HCT116 (cell line): ENCODE measurements around the gene ZNF576. TPM values are rescaled to one million over a fixed set of nuclear protein-coding genes. Genes with fewer than 3 reads are reported as not detected.

Experiments
- ATAC-seq: fragments of 200-7000 bp; cut with Tn5 transposase; 2 replicates; pipeline ENCODE4 v1.9.1; 2020; ENCODE audit warnings: mild to moderate bottlenecking, moderate library complexity
- BruUV-seq: library from RNA; stranded (reverse); fragments of 400-500 nt; replicated peaks from 2 replicates; lab custom pipeline; 2021; lab: Mats Ljungman, UMichigan
- CTCF ChIA-PET: fragments of 300-600 bp; sonication (Branson Sonifier 250); formaldehyde crosslinking; loops from one replicate; lab custom pipeline; 2021; ENCODE audit warnings: antibody characterized with exemption; lab: Charles Lee
- POLR2A ChIA-PET: fragments of 300-600, 350-600 bp; sonication (Branson Sonifier 250); formaldehyde crosslinking; loops from one replicate; lab custom pipeline; 2021; ENCODE audit warnings: antibody characterized with exemption; lab: Charles Lee
- RAD21 ChIA-PET, 2 experiments: fragments of 300-600 bp; sonication (Branson Sonifier 250); formaldehyde crosslinking; loops; one replicate each; lab custom pipeline; 2023; ENCODE audit warnings: low total read pairs in 2 of 2; ENCODE audit not compliant: uncharacterized antibody in 2 of 2, unreplicated experiment in 2 of 2, low non-redundant PET in 1 of 2; lab: Charles Lee
- DNase-seq: peaks from one replicate; pipeline ENCODE4 v3.0.0-alpha.2; 2010; ENCODE audit warnings: low read depth, low spot score
- H2AFZ ChIP-seq: fragments of 200-600 bp; shearing (Covaris generic), sonication (generic); 2 replicates; pipeline ENCODE4 v1.6.1; 2017; ENCODE audit warnings: low read depth, mixed run types, mixed read lengths, antibody characterized with exemption, low read length; ENCODE audit not compliant: poor library complexity, severe bottlenecking
- H3K27ac ChIP-seq: 2 replicates; pipeline ENCODE4 v1.5.1; 2012; ENCODE audit warnings: low read depth, low read length
- H3K27me3 ChIP-seq: fragments of 200-600 bp; sonication (generic); 2 replicates; pipeline ENCODE4 v1.6.1; 2016; ENCODE audit warnings: mixed run types, low read length, mixed read lengths; ENCODE audit not compliant: insufficient read depth
- H3K36me3 ChIP-seq, 2 experiments: fragments of 200-500 bp in 1 of 2; fragments of 200-600 bp in 1 of 2; sonication (Bioruptor generic) in 1 of 2; sonication (generic) in 1 of 2; 2 replicates each; pipeline versions ENCODE4 v1.5.1 to v1.6.1; 2014 to 2016; ENCODE audit warnings: low read length in 2 of 2, inconsistent platforms in 1 of 2, mixed read lengths in 1 of 2, mixed run types in 1 of 2; ENCODE audit not compliant: insufficient read depth in 2 of 2, control insufficient read depth in 1 of 2
- H3K4me1 ChIP-seq, 2 experiments: fragments of 200-600 bp in 1 of 2; sonication (generic) in 1 of 2; 2 replicates each; pipeline versions ENCODE4 v1.5.1 to v1.6.1; 2012 to 2017; ENCODE audit warnings: low read length in 2 of 2, inconsistent platforms in 1 of 2, mild to moderate bottlenecking in 1 of 2, mixed read lengths in 1 of 2, mixed run types in 1 of 2, moderate library complexity in 1 of 2; ENCODE audit not compliant: insufficient read depth in 2 of 2, control insufficient read depth in 1 of 2
- H3K4me2 ChIP-seq: fragments of 200-600 bp; sonication (generic); 2 replicates; pipeline ENCODE4 v1.6.1; 2017; ENCODE audit warnings: mixed run types, low read length, mixed read lengths
- H3K4me3 ChIP-seq, 2 experiments: fragments of 200-600 bp in 1 of 2; sonication (generic) in 1 of 2; replicated peaks in 1 of 2; 2 replicates each; pipeline ENCODE4 v1.5.1; 2011 to 2016; ENCODE audit warnings: low read length in 2 of 2, control low read depth in 1 of 2, low read depth in 1 of 2, mild to moderate bottlenecking in 1 of 2, mixed read lengths in 1 of 2, mixed run types in 1 of 2
- H3K79me2 ChIP-seq: fragments of 200-600 bp; sonication (generic); 2 replicates; pipeline ENCODE4 v1.6.1; 2017; ENCODE audit warnings: mild to moderate bottlenecking, mixed run types, low read length, moderate library complexity, mixed read lengths; ENCODE audit not compliant: insufficient read depth
- H3K9ac ChIP-seq: fragments of 200-600 bp; sonication (generic); 2 replicates; pipeline ENCODE4 v1.6.1; 2016; ENCODE audit warnings: low read length, mixed read lengths
- H3K9me2 ChIP-seq: fragments of 200-600 bp; sonication (generic), shearing (Covaris generic); 2 replicates; pipeline ENCODE4 v1.6.1; 2017; ENCODE audit warnings: mixed run types, mild to moderate bottlenecking, moderate library complexity; ENCODE audit not compliant: insufficient read depth
- H3K9me3 ChIP-seq, 2 experiments: fragments of 200-500 bp in 1 of 2; fragments of 200-600 bp in 1 of 2; sonication (Bioruptor generic) in 1 of 2; sonication (generic) in 1 of 2; 2 replicates each; pipeline ENCODE4 v1.6.1; 2014 to 2017; ENCODE audit warnings: low read length in 2 of 2, mixed read lengths in 2 of 2, inconsistent platforms in 1 of 2, low read depth in 1 of 2, mild to moderate bottlenecking in 1 of 2, mixed run types in 1 of 2, moderate library complexity in 1 of 2; ENCODE audit not compliant: control insufficient read depth in 1 of 2, insufficient read depth in 1 of 2
- H4K20me1 ChIP-seq: fragments of 200-600 bp; sonication (generic), shearing (Covaris generic); 2 replicates; pipeline ENCODE4 v1.6.1; 2017; ENCODE audit warnings: mixed run types, mild to moderate bottlenecking, moderate library complexity; ENCODE audit not compliant: insufficient read depth
- ATF3 ChIP-seq: IDR thresholded peaks from 2 replicates; pipeline ENCODE4 v1.6.1; 2012
- CTCF ChIP-seq, 3 experiments: fragments of 200-600 bp in 1 of 3; sonication (generic) in 1 of 3; IDR thresholded peaks in 2 of 3; conservative IDR thresholded peaks in 1 of 3; 2 replicates each; pipeline ENCODE4 v1.5.1; 2012 to 2017; ENCODE audit warnings: low read depth in 2 of 3, low read length in 2 of 3, antibody characterized with exemption in 1 of 3, borderline replicate concordance in 1 of 3, control low read depth in 1 of 3, mild to moderate bottlenecking in 1 of 3, mixed read lengths in 1 of 3, mixed run types in 1 of 3, moderate library complexity in 1 of 3; ENCODE audit not compliant: insufficient read depth in 1 of 3
- EZH2phosphoT487 ChIP-seq: fragments of 200-600 bp; IDR thresholded peaks from 2 replicates; pipeline ENCODE4 v1.6.1; 2018; ENCODE audit warnings: antibody characterized with exemption, borderline replicate concordance
- POLR2AphosphoS5 ChIP-seq: IDR thresholded peaks from 2 replicates; pipeline ENCODE4 v1.6.1; 2011; ENCODE audit warnings: mild to moderate bottlenecking, low read depth, low read length, moderate library complexity
- RAD21 ChIP-seq: IDR thresholded peaks from 2 replicates; pipeline ENCODE4 v1.6.1; 2012; ENCODE audit warnings: low read depth, mild to moderate bottlenecking
- REST ChIP-seq: IDR thresholded peaks from 2 replicates; pipeline ENCODE4 v1.6.1; 2012; ENCODE audit warnings: low read depth
- SP1 ChIP-seq: IDR thresholded peaks from 2 replicates; pipeline ENCODE4 v1.6.1; 2012; ENCODE audit warnings: low read depth
- TCF7L2 ChIP-seq: IDR thresholded peaks from 2 replicates; pipeline ENCODE4 v1.7.0; 2011; ENCODE audit warnings: borderline replicate concordance, inconsistent platforms; ENCODE audit not compliant: insufficient read depth, insufficient read length; ENCODE audit errors: extremely low read depth
- YY1 ChIP-seq: IDR thresholded peaks from 2 replicates; pipeline ENCODE4 v1.6.1; 2011; ENCODE audit warnings: low read length, low read depth, moderate library complexity, mild to moderate bottlenecking; ENCODE audit not compliant: insufficient replicate concordance; ENCODE audit errors: extremely low read depth
- ZBTB33 ChIP-seq: IDR thresholded peaks from 2 replicates; pipeline ENCODE4 v1.6.1; 2011; ENCODE audit warnings: mild to moderate bottlenecking, low read length, moderate library complexity; ENCODE audit not compliant: insufficient replicate concordance; ENCODE audit errors: extremely low read depth
- intact Hi-C: fragments of 100-400 bp; cut with micrococcal nuclease; formaldehyde crosslinking; loops from 2 replicates; pipeline ENCODE4 v1.10.0; 2022
- total RNA-seq: library from RNA; stranded (reverse); gene quantifications from one replicate; pipeline ENCODE4 v1.2.1, GENCODE V29; 2021; ENCODE audit not compliant: unreplicated experiment

The ZNF576 gene
- total RNA-seq, 1 experiment from 2014 or later, result 11.2 TPM

- no peaks in the 10 kb centered on the region for H3K9me3 ChIP-seq
- TF ChIP-seq YY1, result no peak
- TF ChIP-seq, all 23 proteins: peak for 0
- POLR2A ChIA-PET, result no interaction called here
- no peaks in the 10 kb centered on the region for H3K9me2 ChIP-seq
- no peak within 1 kb of the TSS for H2AFZ ChIP-seq
- peaks cover 5% of the 10 kb centered on the region; the same call in 1 of the 2 replicates for H3K79me2 ChIP-seq
- ATAC-seq, result no peak
- intact Hi-C loops, result no loop called here
- H3K4me3 ChIP-seq, result no peak within 1 kb of the TSS
- no TSS peak for BruUV-seq
- no peaks in the 10 kb centered on the region for H3K27me3 ChIP-seq
- H3K9ac ChIP-seq, result no peak within 1 kb of the TSS
- no peak within 1 kb of the TSS for H3K4me2 ChIP-seq
- RAD21 ChIA-PET, result no interaction called here
- no peaks in the 10 kb centered on the region for H3K4me1 ChIP-seq
- peaks cover 8 to 9% of the 10 kb centered on the region in 2 experiments; a peak in 2 of 4 replicates for H3K36me3 ChIP-seq
- no peaks in the 10 kb centered on the region for H4K20me1 ChIP-seq
- H3K27ac ChIP-seq, result no peak within 1 kb of the TSS
- CTCF ChIA-PET, result no interaction called here
- no peak for DNase-seq
These were observed 15.4 kb downstream of the ZNF576 start, which contains the start of gene SRRM5 for GRCh38 chr19:43611788-43612187. SRRM5 (plus strand) TSS chr19:43612088; CDS start chr19:43612122, 34 bp downstream.

GRCh38 chr19:43612374-43612773 is 16.0 kb downstream of the ZNF576 start:
- BruUV-seq, result no TSS peak
- no peak for TF ChIP-seq ZBTB33
- TF ChIP-seq ATF3, result no peak
- TF ChIP-seq RAD21, result no peak
- TF ChIP-seq REST, result no peak
- TF ChIP-seq EZH2phosphoT487, result no peak
- TF ChIP-seq YY1, result no peak
- TF ChIP-seq POLR2AphosphoS5, result no peak
- TF ChIP-seq SP1, result no peak
- no peak for TF ChIP-seq TCF7L2
- TF ChIP-seq CTCF (IDR thresholded peaks at IDR 0.05 in 2 of 3, conservative IDR thresholded peaks at IDR 0.05 in 1 of 3; ENCODE audit: borderline replicate concordance in 1 of 3, insufficient read depth in 1 of 3, low read depth in 2 of 3, low read length in 2 of 3), result no peak

More at GRCh38 chr19:43612374-43612773, 16.0 kb downstream of the ZNF576 start:
- ChIA-PET POLR2A (no interaction called here), CTCF (no interaction called here), RAD21 (no interaction called here)
- no peak for DNase-seq
- Histone ChIP-seq H3K27ac (no peak overlapping the region), H3K4me1 (no peaks in the 10 kb centered on the region), H3K9me2 (no peaks in the 10 kb centered on the region), H3K9me3 (no peaks in the 10 kb centered on the region), H4K20me1 (no peaks in the 10 kb centered on the region), H3K9ac (no peak overlapping the region), H3K36me3 (peaks cover 6 to 7% of the 10 kb centered on the region in 2 experiments; a peak in 2 of 4 replicates), H3K79me2 (peaks cover 11% of the 10 kb centered on the region), H3K4me3 (no peak overlapping the region), H3K4me2 (no peak overlapping the region), H2AFZ (no peak overlapping the region), H3K27me3 (no peaks in the 10 kb centered on the region)
- peak; percentile 30; the same call in 1 of the 2 replicates for ATAC-seq
- intact Hi-C loops, result no loop called here
